D341Med (cell line): ENCODE measurements around the gene RAI1.
"Not testable (repeated sequence)": the region's sequence is repeated elsewhere in the genome, so short reads cannot be mapped to it uniquely, and the experiment has no call there.

Source experiments
- DNase-seq: peaks from one replicate; pipeline ENCODE4 v3.0.0; 2012; ENCODE audit warnings: low spot score

Gene RAI1

DNA sequence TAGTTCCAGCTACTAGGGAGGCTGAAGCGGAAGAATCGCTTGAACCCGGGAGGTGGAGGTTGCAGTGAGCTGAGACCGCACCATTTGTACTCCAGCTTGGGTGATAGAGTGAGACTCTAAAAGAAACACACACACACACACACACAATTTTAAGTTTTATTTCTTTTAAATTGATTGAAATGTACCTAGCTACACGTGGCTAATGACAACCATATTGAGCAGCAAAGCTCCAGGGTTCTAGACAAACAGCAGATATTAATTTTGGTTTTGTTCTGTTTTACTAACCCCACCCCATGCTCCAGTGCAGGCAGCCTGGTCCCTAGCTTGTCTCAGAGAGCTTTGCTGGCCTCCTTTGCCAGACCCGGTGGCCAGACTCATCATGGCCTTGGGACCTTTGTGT is 16.0 kb upstream of the RAI1 start:
- no peak for DNase-seq

DNA sequence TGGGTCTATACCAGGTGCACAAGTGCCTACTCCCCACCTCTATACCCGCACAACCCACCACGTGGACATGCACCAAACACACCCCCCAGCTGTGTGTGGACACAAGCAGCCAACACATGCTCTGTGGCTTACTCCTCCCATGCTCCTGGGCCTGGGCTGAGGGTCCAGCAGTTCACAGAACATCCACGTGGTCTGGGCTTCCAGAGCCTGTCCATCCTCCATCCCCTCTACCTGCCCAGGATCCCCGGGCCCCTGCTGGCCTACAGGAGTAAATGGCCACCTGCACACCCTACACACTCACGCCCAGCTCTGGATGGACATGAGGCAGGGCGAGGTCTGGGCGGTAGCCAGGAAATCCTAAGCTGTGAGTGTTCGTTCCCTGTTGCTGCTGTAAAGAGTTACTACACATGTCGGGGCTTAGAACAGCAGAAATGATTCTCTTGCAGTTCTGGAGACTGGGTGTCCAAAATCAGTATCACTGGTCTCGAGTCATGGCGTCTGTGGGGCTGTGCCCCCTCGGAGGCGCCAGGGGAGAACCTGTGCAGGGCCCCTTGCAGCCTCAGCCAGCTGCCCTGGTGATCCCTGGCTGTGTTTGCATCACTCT is 15.0 kb upstream of the RAI1 start:
- no peak for DNase-seq

DNA sequence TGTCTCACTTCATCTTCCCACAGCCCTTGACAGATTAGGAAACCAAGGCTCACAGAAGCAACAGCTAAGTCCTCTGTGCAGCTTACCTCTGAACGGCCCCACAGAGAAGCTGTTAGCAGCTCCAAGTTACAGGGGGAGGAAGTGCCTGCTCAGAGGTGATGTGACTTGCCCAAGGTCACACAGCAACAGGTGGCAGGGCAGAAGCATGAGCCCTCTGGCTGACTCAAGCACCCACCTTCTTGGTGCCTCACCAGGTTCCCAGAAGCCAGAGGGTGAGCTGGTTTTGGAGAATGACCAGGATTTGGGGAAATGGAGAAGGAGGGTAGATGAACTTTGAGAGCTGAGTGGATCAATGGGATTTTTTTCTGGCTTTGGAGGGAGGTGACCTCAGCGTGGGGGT is 14.0 kb upstream of the RAI1 start:
- no peak for DNase-seq

DNA sequence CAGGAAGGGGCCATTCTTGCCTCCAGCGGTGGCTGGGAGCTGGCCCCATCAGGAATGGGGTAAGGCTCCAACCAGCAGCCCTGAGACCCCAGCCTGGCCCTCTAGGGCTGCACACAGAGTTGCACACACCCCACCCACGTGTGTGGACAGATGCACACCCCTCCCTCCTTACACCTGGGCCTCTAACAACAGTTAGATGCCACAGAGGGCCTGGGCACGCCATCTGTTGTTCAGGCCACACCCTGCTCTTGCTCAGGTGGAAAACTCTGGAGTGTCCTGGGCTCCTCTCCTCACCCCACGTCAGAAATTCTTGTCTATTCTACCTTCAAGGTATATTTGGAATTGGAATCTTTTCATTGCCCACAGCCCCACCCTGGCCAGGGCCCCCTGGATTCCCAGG is 13.3 kb upstream of the RAI1 start:
- DNase-seq = no peak

DNA sequence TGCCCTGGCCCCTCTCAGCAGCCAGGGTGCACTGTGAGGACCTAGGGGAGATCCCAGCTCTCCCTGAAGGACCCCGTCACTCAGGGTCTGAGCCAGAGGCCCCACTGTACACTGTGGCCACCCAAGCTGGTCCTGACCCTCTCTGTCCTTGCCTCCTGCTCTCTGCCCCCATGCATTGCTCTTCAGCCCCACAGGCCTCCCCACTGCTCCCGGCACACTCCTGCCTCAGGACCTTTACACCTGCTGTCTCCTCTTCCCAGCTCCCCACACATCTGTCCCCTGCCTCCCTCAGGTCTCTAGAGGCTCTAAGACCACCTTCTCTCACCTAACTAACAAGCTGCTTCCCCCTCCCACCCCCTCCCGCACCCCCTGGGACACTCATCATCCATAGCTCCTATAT is 12.9 kb upstream of the RAI1 start:
- no peak for DNase-seq

DNA sequence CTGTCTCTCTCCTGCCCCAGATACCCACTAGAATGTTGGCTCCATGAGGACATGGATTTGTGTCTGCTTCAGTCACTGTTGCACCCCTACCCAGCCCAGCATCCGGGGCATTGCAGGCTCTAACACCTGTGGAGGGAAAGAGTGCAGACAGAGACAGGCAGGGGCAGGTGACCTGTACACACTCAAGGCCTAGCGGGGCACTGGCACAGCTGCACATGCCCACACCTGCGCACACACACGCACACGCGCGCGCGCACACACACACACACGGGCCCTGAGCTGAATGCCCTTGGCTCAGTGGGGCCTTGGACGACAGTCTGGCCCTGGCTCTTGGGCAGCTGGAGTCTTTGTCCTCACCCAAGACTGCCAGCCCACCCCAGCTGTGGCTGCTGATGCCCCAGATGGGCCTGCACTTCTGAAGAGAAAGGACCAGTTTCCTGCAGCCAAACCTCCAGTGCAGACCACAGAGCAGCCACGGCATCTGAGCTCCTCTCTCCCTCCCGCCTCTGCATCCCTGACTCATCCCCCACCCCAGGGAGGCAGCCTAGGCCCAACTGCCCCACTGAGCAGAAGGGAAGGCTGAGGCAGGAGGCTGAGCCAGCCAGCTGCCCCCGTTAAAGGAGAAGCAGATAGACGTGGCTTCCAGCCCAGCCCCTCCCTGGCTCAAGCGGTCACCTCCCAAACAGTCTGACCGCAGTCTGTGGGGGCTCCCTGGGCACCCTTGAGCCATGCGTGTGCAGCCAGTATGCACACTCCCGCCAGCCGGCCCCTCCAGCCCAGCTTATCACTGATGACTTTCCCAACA is 12.3 kb upstream of the RAI1 start:
- DNase-seq = no peak

DNA sequence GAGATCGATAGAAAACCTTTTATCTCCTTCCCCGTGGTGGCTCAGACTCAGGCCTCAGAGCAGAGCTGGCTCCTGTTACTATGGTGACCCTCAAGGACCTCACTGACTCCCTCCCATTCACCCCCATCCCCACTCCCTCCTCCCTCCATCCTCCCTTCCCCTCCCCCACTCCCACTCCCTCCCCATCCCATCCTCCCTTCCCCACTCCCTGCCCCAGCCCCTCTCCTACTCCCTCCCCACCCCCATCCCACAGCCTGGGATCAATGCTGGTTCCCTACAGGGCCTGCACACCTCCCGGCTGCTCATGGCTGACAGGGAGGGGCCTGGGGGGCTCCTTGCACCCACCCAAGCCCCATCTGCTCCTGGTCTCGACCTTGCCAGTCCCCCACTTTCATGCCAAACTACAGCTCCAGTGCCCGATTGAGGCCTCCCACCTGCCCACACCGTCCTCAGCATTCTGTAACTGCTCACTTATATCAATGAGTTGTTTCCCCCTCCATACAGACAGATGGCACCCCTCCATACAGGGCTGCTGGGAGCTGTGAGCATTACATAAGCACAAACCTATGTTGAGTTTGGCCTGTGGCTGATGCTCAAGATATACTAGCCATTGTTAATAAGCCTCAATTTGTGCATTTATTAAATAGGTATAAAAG is 11.6 kb upstream of the RAI1 start:
- no peak for DNase-seq

DNA sequence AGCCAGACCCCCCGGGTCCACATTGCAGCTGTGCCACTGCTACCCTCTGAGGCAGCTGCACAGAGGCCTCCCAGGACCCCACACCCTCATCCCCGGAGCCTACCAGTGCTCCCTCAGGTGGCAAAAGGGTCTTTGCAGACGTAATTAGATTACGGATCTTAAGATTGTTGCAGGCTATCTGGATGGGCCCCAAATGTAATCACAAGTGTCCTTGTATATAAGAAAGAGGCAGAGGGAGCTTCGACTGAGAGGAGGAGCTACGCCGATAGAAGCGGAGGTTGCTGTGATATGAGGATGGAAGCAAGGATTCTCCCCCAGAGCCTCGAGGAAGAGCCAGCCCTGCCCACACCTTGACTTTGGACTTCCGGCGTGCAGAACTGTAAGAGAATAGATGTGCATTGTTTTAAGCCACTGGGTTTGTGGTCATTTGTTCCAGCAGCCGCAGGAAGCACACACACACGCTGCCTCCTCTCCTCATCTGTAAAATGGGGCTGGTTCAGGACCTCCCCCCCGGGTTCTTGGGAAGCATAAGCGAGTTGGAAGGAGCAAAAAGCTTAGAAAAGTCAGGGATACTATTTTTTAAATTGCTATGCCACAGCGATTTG is 10.5 kb upstream of the RAI1 start:
- DNase-seq = no peak

DNA sequence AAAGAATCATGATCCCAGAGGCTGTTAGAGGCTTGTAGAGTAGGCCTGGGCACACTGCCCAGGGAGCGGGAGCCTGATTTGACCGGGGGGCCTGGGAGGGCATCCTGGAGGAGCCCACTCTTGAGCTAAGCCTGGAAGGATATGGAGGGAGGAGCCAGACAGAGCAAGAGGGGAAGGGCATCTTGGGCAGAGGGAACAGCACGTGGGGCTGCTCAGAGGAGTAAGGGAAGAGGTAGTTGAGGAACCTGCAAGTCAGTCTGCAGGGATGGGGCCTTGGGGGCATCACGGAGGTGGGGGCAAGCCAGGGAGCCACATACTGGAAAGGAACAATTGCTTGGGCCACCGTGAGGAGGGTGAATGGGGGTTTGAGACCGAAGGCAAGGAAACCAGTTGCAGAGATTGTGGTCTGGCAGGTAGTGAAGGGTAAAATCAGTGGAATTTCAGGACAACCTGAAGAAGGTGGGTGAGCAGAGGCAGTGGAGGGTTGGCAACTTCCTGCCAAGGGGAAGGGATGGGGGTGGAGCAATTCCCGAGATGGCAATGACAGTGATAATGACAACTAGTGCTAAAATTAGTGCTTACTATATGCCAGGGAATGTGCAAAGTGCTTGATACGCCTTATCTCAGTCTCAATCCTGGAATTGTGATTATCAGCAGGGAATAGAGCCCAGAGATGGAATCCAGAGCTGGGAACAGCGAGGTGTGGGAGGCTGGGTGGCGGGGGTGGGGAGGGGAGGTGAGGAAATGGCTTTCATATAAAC is 9.7 kb upstream of the RAI1 start:
- DNase-seq = no peak

DNA sequence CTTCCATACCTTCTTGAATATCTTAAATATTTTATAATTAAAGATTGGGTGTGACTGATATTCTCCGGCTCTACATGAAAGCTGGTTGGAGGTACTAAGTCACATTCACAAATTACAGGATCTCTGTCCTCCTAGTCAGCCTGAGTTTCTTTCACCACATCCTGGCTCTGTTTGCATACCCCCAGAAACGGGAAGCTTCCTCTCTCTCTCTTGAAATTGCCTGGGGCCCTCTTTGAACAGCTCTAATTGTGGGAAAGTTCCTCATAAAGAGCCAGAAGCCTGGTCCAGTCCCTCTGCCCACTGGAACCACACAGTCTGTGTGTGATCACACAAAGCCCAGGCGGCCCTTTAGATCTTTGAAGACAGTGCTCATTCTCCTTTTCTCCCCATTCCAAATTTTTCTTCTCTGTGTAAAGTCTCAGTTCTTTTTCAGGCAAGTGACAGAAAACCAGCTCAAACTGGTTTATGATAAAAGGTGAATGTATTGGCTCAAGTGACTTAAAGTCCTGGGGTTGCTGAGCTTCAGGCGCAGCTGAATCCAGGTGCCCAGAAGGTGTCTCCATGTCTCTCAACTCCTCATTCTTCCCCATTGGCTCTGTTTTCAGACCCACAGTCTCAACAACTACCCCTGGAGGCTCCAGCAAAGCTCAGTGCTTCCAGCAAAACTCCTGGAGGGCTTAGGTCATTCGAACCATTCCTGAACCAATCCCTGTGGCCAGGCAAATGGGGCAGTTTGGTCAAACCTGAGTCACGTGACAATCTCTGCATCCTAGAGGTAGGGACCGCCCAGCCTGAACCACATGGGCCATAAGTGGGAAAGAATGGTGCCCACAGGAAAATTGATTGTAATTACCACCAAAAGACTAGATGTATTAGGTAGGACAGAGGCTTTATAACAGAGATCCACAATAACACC is 8.5 kb upstream of the RAI1 start:
- DNase-seq = no peak

DNA sequence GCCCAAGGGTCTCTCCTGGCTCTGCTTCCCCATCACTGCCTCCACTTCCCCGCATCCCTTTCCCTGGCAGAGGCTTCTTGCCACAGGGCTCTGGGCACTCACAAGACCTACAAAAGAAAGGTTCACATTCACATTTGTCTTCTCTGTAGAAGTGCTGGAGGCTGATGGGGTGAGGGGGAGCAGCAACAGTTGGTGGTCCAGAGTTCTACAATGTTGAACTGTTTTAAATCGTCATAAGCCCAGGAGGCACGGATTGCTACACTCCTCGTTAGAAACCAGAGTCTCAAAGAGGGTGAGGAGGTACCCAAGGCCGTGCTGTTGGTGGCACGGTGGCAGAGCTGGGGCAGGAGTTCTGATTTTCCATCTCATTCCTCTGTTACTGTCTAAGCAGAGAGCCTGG is 5.8 kb upstream of the RAI1 start:
- DNase-seq = no peak

DNA sequence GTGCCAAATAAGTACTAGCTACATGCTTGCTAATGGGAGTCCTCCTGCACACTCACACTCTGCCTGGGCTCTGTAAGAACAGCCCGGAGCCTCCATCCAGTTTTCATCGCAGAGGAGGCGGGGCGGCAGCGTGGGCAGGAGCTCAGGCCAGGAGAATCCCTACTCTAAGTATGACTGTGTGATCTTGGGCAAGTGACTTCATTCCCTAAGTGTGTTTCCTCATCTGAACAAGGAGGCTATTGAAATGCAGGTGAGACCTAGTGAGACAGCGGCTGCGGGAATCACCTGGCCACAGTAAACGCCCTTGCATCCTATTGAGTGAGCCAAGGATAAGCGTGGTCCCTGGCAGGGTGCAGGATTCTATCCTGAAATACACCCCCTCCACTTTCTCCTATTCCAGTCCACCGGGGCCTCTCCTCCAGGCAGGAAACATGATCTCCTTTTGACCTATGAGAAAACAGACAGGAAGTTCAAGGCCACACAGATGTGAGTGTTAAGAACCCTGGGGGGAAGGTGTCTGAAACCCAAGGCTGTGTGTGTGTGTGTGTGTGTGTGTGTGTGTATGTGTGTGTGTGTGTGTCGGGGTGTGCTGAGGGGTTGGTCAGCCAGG is 5.2 kb upstream of the RAI1 start:
- DNase-seq = no peak

DNA sequence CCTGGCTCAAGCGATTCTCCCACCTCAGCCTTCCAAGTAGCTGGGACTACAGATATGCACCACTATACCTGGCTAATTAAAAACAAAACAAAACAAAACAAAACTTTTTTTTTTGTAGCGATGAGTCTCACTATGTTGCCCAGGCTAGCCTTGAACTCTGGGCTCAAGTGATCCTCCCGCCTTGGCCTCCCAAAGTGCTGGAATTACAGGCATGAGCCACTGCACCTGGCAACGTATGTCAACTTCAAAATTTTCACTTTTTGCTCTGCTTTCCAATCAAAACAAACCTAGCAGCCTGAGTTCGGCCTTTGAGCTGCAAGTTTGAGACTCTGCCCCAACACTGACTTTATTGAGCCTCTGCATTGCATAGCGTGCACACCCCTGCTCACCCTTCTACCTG is 4.5 kb upstream of the RAI1 start:
- no peak for DNase-seq

DNA sequence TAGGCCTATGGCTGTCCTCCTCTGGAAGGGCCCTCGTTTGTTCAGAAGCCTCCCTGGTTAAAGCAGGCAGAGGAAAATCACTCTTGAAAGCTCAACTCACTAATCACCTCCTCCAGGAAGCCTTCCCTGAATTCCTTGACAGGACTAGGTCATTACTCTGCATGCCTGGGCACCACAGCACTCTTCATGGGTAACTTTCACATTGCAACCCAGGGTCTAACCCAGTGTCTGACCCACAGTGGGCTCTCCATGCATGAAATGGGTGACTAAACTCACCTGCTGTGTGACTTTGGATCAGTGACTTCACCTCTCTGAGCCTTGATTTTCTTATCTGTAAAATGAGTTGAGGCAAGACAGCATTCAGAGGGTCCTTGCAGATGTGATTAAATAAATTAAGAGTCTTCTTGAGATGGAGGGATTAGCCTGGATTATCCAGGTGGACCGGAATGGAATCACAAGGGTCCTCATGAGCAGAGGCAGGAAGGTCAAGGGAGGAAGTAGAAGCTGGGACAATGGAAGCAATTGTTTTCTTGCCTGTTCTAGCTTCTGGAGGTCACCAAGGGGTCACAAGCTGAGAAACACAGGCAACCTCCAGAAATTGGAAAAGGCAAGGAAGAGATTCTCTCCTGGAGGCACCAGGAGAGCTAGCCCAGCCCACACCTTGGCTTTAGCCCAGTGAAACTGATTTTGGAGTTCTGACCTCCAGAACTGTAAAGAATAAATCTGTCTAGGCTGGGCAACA is 3.8 kb upstream of the RAI1 start:
- no peak for DNase-seq

DNA sequence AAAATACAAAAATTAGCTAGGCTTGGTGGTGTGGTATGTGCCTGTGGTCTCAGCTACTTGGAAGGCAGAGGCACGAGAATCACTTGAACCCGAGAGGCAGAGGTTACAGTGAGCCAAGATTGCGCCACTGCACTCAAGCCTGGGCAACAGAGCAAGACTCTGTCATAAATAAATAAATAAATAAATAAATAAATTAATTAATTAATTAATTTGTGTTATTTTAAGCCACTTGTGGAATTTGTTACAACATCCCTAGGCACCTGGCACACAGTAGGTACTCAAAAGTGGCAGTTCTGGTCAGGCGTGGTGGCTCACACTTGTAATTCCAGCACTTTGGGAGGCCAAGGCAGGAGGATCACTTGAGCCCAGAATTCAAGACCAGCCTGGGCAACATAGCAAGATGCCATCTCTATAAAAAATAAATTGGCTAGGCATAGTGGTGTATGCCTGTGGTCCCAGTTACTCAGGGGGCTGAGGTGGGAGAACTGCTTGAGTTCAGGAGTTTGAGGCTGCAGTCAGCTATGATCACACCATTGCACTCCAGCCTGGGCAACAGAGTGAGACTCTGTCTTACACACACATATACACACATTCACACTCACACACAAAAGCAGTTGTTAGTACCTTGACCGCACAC is 3.1 kb upstream of the RAI1 start:
- DNase-seq = not testable (repeated sequence)

DNA sequence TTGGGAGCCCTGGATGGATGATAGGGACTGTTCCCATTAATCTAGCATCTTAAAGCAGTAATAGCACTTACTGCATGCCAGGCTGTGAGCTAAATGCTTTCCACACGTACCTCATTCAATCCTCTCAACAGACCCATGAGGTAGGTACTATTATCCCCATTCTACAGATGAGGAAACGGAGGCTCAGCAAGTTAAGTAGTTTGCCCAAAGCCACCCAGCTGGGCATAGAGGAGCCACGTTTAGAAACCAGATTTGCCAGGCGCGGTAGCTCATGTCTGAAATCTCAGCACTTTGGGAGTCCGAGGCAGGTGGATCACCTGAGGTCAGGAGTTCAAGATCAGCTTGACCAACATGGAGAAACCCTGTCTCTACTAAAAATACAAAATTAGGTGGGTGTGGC is 2.0 kb upstream of the RAI1 start:
- DNase-seq = no peak

DNA sequence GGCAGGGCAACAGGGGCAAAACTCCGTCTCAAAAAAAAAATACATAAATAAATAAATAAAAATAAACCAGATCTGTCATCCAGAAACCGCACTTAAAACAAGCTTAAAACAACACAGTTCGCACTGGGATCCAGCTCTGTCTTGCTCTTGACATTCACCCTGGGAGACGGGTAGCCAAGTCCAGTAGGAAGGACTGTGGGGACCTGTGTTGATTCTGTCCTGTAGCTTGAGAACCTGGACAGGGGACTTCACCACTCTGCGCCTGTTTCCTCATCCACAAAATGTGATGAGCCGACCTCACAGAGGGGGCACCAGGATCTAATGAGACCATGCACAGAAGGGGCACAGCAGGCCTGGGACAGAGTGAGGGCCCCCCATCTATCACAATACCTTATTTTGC is 1.5 kb upstream of the RAI1 start:
- DNase-seq = no peak

DNA sequence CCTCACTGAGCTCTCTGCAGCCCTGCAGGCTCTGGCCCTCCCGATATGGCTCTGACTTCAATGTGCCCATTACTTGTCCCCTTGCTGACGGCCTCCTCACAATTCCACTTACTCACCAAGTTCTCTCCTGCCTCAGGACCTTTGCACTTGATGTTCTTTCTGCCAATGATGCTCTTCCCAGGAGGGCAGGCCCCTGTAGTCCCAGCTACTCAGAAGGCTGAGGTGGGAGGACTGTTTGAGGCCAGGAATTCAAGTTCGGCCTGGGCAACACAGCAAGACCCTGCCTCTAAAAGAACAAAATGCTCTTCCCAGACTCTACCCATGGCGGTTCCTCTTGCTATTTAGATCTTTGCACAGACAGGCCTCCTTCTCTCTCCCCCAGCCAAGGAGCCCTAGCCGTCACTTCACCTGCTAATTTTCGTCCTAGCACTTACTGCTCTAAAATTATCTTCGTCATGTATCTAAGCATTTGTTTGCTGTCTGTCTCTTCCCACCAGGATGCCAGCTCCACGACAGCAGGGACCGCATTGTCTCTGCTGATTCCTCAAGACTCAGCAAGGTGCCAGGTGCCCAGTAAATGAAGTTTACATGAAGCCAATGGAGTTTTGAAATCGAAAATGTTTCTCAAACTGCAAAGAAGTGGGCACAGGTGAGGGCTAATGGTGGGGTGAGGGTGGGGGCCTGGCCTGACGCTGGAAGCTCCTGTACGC is 626 bp upstream of the RAI1 start:
- DNase-seq = no peak

DNA sequence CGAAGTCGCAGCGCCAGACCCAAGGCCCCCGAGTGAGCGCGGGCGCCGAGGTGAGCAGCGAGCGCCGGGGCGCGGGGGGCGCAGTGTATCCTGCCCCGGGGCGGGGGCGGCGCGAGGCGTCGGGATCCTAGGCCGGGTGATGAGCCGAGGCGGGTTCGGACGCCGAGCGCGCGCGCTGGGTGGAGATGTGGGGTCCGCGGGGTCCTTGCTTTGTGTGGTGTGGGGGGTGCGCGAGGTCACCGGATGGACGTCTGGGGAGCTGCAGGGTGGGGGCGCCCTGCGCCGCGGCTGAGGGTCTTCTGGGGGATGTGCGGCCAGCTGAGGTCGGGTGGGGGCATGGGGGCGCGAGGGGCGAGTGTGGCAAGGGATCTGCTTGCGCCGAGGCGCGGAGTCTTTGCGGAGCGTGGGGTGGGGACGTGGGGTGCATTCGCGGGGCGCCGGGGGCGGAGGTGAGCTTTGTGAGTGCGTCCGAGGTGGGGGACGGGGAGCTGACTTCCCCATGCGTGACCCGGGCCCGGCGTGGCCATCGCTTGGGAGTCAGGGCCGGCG is 560 bp downstream of the RAI1 start:
- DNase-seq = no peak
